ENCODE data around the gene FRRS1L.

FRRS1L gene

GRCh38 chr9:109166771-109167601 is at the start of gene FRRS1L:
Gene FRRS1L, minus strand, starts transcription at chr9:109167249. Its CDS starts 111 bp downstream, at chr9:109167138.
- no peak for DNase-seq

- no peak for DNase-seq
These were observed 47.4 kb upstream of the FRRS1L start for GRCh38 chr9:109214414-109214813.

- no peak for DNase-seq
These were observed 46.5 kb upstream of the FRRS1L start for GRCh38 chr9:109213285-109214121.

GRCh38 chr9:109212768-109213167 is 45.7 kb upstream of the FRRS1L start:
- DNase-seq: no peak

- DNase-seq: no peak
These were observed 39.6 kb upstream of the FRRS1L start for GRCh38 chr9:109206670-109207069.

- DNase-seq: no peak
These were observed 38.5 kb upstream of the FRRS1L start for GRCh38 chr9:109205526-109205925.

GRCh38 chr9:109203761-109204360 is 36.8 kb upstream of the FRRS1L start:
- DNase-seq: no peak

- no peak for DNase-seq
These were observed 32.6 kb upstream of the FRRS1L start for GRCh38 chr9:109199676-109200075.

- DNase-seq: no peak
These were observed 31.8 kb upstream of the FRRS1L start for GRCh38 chr9:109198736-109199382.

- no peak for DNase-seq
These were observed 27.0 kb upstream of the FRRS1L start for GRCh38 chr9:109193974-109194556.

GRCh38 chr9:109192732-109193361 is 25.8 kb upstream of the FRRS1L start:
- no peak for DNase-seq

- DNase-seq: no peak
These were observed 24.7 kb upstream of the FRRS1L start for GRCh38 chr9:109191746-109192145.

GRCh38 chr9:109190151-109190550 is 23.1 kb upstream of the FRRS1L start:
- DNase-seq: no peak

GRCh38 chr9:109186857-109187520 is 19.9 kb upstream of the FRRS1L start:
- no peak for DNase-seq

- DNase-seq: no peak
These were observed 16.1 kb upstream of the FRRS1L start for GRCh38 chr9:109182940-109183798.

GRCh38 chr9:109182550-109182939 is 15.5 kb upstream of the FRRS1L start:
- no peak for DNase-seq

GRCh38 chr9:109181284-109181683 is 14.2 kb upstream of the FRRS1L start:
- no peak for DNase-seq

GRCh38 chr9:109179801-109180523 is 12.9 kb upstream of the FRRS1L start:
- DNase-seq: peak; percentile 16

GRCh38 chr9:109176963-109177362 is 9.9 kb upstream of the FRRS1L start:
- no peak for DNase-seq

- no peak for DNase-seq
These were observed 9.3 kb upstream of the FRRS1L start for GRCh38 chr9:109176386-109176785.

Measured in NCI-H446 treated with DMSO at 0.1 percent for 48 hours (cell line).